H1 (cell line): ENCODE results near the gene MIPEP. TPM values are rescaled to one million over a fixed set of nuclear protein-coding genes. Genes with fewer than 3 reads are reported as not detected.

Experiments
- CTCF ChIP-seq, 3 experiments: IDR thresholded peaks; 1 replicate in 2 of 3; 2 replicates in 1 of 3; pipeline versions ENCODE4 v1.5.1 to v1.6.1; 2011; ENCODE audit warnings: low read length in 3 of 3, mild to moderate bottlenecking in 3 of 3, inconsistent platforms in 2 of 3, low read depth in 1 of 3, moderate library complexity in 1 of 3; ENCODE audit not compliant: insufficient read depth in 1 of 3; ENCODE audit errors: control extremely low read depth in 1 of 3
- polyA plus RNA-seq, 7 experiments: library from polyadenylated mRNA; depleted of rRNA in 3 of 7; stranded (reverse) in 5 of 7; unstranded in 2 of 7; fragments of >200 nt in 5 of 7; fragments of 200-250 nt in 2 of 7; gene quantifications; 1 replicate in 5 of 7; 2 replicates in 1 of 7; 4 replicates in 1 of 7; pipeline versions ENCODE4 v1.2.1 to v1.2.3, GENCODE V29; 2011 to 2013; ENCODE audit warnings: missing spikeins in 2 of 7, mixed read lengths in 2 of 7
- total RNA-seq: library from RNA; stranded (reverse); fragmentation: NEBNext Ultra II Directional; extraction: Animal tissue kit (Norgen Biotek cat#: 25700); gene quantifications from 2 replicates; pipeline ENCODE4 v1.2.1, GENCODE V29; 2021

MIPEP gene
- total and polyA plus RNA-seq, 2 of the 8 experiments (the other 6 are each of a cell fraction or from before 2014, with no cell fraction given): 24.0 to 24.2 TPM

GRCh38 chr13:23808803-23809202, 80.4 kb downstream of the MIPEP start (continued):
- TF ChIP-seq CTCF (IDR thresholded peaks at IDR 0.05; ENCODE audit: control extremely low read depth in 1 of 3, insufficient read depth in 1 of 3, low read depth in 1 of 3, low read length in 3 of 3): no peak
